ENCODE data around the gene RNF115.
"Not testable (repeated sequence)": the region's sequence is repeated elsewhere in the genome, so short reads cannot be mapped to it uniquely, and the experiment has no call there.

DNA sequence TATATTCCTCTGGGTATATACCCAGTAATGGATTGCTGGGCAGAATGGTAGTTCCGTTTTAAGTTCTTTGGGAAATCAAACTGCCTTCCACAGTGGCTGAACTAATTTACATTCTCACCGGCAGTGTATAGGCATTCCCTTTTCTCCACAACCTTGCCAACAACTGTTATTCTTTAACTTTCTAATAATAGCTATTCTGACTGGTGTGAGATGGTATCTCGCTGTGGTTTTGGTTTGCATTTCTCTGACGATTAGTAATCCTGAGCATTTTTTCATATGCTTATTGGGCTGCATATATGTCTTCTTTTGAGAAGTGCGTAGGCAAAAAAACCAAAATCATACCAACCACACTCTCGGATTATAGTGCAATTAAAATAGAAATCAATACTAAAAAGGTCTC lies 5.8 kb downstream of the RNF115 start:
- not testable (repeated sequence) for TF ChIP-seq TAF1 (conservative IDR thresholded peaks at IDR 0.05); FOXA2 (IDR thresholded peaks at IDR 0.05); JUND (IDR thresholded peaks at IDR 0.05); NR2F2 (IDR thresholded peaks at IDR 0.05); RAD21 (IDR thresholded peaks at IDR 0.05); GABPA (IDR thresholded peaks at IDR 0.05 in 1 of 2, conservative IDR thresholded peaks at IDR 0.05 in 1 of 2)
- TF ChIP-seq, protein P1, sequence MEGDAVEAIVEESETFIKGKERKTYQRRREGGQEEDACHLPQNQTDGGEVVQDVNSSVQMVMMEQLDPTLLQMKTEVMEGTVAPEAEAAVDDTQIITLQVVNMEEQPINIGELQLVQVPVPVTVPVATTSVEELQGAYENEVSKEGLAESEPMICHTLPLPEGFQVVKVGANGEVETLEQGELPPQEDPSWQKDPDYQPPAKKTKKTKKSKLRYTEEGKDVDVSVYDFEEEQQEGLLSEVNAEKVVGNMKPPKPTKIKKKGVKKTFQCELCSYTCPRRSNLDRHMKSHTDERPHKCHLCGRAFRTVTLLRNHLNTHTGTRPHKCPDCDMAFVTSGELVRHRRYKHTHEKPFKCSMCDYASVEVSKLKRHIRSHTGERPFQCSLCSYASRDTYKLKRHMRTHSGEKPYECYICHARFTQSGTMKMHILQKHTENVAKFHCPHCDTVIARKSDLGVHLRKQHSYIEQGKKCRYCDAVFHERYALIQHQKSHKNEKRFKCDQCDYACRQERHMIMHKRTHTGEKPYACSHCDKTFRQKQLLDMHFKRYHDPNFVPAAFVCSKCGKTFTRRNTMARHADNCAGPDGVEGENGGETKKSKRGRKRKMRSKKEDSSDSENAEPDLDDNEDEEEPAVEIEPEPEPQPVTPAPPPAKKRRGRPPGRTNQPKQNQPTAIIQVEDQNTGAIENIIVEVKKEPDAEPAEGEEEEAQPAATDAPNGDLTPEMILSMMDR (IDR thresholded peaks at IDR 0.05; ENCODE audit: low read depth, low read length, missing input control), result not testable (repeated sequence)
- TF ChIP-seq, protein P2, sequence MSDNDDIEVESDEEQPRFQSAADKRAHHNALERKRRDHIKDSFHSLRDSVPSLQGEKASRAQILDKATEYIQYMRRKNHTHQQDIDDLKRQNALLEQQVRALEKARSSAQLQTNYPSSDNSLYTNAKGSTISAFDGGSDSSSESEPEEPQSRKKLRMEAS (IDR thresholded peaks at IDR 0.05), result not testable (repeated sequence)
- TF ChIP-seq, protein P3, sequence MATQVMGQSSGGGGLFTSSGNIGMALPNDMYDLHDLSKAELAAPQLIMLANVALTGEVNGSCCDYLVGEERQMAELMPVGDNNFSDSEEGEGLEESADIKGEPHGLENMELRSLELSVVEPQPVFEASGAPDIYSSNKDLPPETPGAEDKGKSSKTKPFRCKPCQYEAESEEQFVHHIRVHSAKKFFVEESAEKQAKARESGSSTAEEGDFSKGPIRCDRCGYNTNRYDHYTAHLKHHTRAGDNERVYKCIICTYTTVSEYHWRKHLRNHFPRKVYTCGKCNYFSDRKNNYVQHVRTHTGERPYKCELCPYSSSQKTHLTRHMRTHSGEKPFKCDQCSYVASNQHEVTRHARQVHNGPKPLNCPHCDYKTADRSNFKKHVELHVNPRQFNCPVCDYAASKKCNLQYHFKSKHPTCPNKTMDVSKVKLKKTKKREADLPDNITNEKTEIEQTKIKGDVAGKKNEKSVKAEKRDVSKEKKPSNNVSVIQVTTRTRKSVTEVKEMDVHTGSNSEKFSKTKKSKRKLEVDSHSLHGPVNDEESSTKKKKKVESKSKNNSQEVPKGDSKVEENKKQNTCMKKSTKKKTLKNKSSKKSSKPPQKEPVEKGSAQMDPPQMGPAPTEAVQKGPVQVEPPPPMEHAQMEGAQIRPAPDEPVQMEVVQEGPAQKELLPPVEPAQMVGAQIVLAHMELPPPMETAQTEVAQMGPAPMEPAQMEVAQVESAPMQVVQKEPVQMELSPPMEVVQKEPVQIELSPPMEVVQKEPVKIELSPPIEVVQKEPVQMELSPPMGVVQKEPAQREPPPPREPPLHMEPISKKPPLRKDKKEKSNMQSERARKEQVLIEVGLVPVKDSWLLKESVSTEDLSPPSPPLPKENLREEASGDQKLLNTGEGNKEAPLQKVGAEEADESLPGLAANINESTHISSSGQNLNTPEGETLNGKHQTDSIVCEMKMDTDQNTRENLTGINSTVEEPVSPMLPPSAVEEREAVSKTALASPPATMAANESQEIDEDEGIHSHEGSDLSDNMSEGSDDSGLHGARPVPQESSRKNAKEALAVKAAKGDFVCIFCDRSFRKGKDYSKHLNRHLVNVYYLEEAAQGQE (IDR thresholded peaks at IDR 0.05), result not testable (repeated sequence)
- TF ChIP-seq, protein P4, sequence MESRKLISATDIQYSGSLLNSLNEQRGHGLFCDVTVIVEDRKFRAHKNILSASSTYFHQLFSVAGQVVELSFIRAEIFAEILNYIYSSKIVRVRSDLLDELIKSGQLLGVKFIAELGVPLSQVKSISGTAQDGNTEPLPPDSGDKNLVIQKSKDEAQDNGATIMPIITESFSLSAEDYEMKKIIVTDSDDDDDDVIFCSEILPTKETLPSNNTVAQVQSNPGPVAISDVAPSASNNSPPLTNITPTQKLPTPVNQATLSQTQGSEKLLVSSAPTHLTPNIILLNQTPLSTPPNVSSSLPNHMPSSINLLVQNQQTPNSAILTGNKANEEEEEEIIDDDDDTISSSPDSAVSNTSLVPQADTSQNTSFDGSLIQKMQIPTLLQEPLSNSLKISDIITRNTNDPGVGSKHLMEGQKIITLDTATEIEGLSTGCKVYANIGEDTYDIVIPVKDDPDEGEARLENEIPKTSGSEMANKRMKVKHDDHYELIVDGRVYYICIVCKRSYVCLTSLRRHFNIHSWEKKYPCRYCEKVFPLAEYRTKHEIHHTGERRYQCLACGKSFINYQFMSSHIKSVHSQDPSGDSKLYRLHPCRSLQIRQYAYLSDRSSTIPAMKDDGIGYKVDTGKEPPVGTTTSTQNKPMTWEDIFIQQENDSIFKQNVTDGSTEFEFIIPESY (IDR thresholded peaks at IDR 0.05), result not testable (repeated sequence)
